T-cell (primary cell): ENCODE results near the gene TNS4. TPM values are rescaled to one million over a fixed set of nuclear protein-coding genes. Genes with fewer than 3 reads are reported as not detected.
A peak's percentile ranks its signal among the peaks of the same experiment; 100 is the strongest.

Source experiments
- ATAC-seq, 4 experiments: fragments of 200-7000 bp in 3 of 4; fragments of 150-1000 bp in 1 of 4; cut with Tn5 transposase; replicated peaks in 1 of 4; 1 replicate in 3 of 4; 2 replicates in 1 of 4; pipeline ENCODE4 v1.10.0; 2021; ENCODE audit warnings: moderate library complexity in 3 of 4, mild to moderate bottlenecking in 2 of 4, moderate number of reproducible peaks in 1 of 4
- CTCF ChIA-PET, 2 donors: fragments of 300-600 bp; sonication (Branson Sonifier 250); formaldehyde crosslinking; loops; one replicate each; lab custom pipeline; 2022; ENCODE audit warnings: antibody characterized with exemption in 2 of 2; lab: Charles Lee
- POLR2A ChIA-PET, 2 donors: fragments of 300-600 bp; sonication (Branson Sonifier 250); formaldehyde crosslinking; loops; one replicate each; lab custom pipeline; 2022; ENCODE audit warnings: antibody characterized with exemption in 2 of 2; lab: Charles Lee
- DNase-seq, 35 experiments: peaks; one replicate each; pipeline versions ENCODE4 v3.0.0 to v3.0.0-alpha.2; 2013 to 2023
- H3K27ac ChIP-seq: one replicate; pipeline ENCODE4 v1.5.1; 2013; ENCODE audit warnings: low read length
- H3K27me3 ChIP-seq, 2 experiments: replicated peaks in 1 of 2; 1 replicate in 1 of 2; 2 replicates in 1 of 2; pipeline versions ENCODE4 v1.6.1 to v1.7.0; 2013; ENCODE audit warnings: low read length in 1 of 2, mixed read lengths in 1 of 2; ENCODE audit not compliant: control insufficient read depth in 2 of 2, insufficient read depth in 2 of 2; ENCODE audit errors: extremely low read depth in 1 of 2
- H3K36me3 ChIP-seq, 2 donors: 1 replicate in 1 of 2; 2 replicates in 1 of 2; pipeline versions ENCODE4 v1.6.1 to v1.7.0; 2013; ENCODE audit warnings: low read length in 1 of 2; ENCODE audit not compliant: control insufficient read depth in 2 of 2, insufficient read depth in 1 of 2; ENCODE audit errors: extremely low read depth in 1 of 2
- H3K4me1 ChIP-seq, 2 experiments: 1 replicate in 1 of 2; 2 replicates in 1 of 2; pipeline versions ENCODE4 v1.6.1 to v1.7.0; 2013; ENCODE audit warnings: low read length in 2 of 2, mixed read lengths in 1 of 2; ENCODE audit not compliant: insufficient read depth in 2 of 2, control insufficient read depth in 1 of 2; ENCODE audit errors: extremely low read depth in 1 of 2
- H3K4me3 ChIP-seq, 2 donors: 1 replicate in 1 of 2; 2 replicates in 1 of 2; pipeline versions ENCODE4 v1.5.1 to v1.7.0; 2013; ENCODE audit warnings: mild to moderate bottlenecking in 2 of 2, low read length in 1 of 2, moderate library complexity in 1 of 2; ENCODE audit not compliant: control insufficient read depth in 1 of 2; ENCODE audit errors: extremely low read depth in 1 of 2
- H3K9me3 ChIP-seq: 2 replicates; pipeline ENCODE4 v1.7.0; 2013
- H3K27ac Mint-ChIP-seq, 2 donors: one replicate each; pipeline ENCODE4 v1.8.0; 2020 to 2021; ENCODE audit warnings: mild to moderate bottlenecking in 2 of 2, mixed read lengths in 2 of 2
- H3K27me3 Mint-ChIP-seq, 2 donors: one replicate each; pipeline ENCODE4 v1.8.0; 2021 to 2022; ENCODE audit warnings: mixed read lengths in 2 of 2
- H3K36me3 Mint-ChIP-seq: one replicate; pipeline ENCODE4 v1.8.0; 2021; ENCODE audit warnings: mixed read lengths
- H3K4me1 Mint-ChIP-seq, 3 donors: one replicate each; pipeline ENCODE4 v1.8.0; 2020 to 2022; ENCODE audit warnings: mixed read lengths in 3 of 3, mild to moderate bottlenecking in 1 of 3
- H3K4me3 Mint-ChIP-seq, 3 donors: one replicate each; pipeline ENCODE4 v1.8.0; 2020 to 2022; ENCODE audit warnings: mild to moderate bottlenecking in 3 of 3, mixed read lengths in 3 of 3, moderate library complexity in 3 of 3
- H3K9me3 Mint-ChIP-seq, 3 donors: one replicate each; pipeline ENCODE4 v1.8.0; 2020 to 2022; ENCODE audit warnings: mixed read lengths in 3 of 3
- WGBS: methylation state at CpG from one replicate; pipeline ENCODE4 v1.1.5; 2013; ENCODE audit warnings: missing lambda C conversion rate; ENCODE audit not compliant: insufficient coverage; 5-methylcytosine and 5-hydroxymethylcytosine counted together
- total RNA-seq, 35 experiments: library from RNA in 6 of 35; stranded (reverse) in 6 of 35; fragments of 120-200 nt in 1 of 35; gene quantifications; one replicate each; pipeline versions ENCODE4 v1.2.1 to v1.2.4 and lab custom pipeline; 2013 to 2026

TNS4 gene
- total RNA-seq, 5 donors from 2014 or later (not counting 1 experiment from before 2014, with no cell fraction given), result 0.55 to 3.7 (median 0.66) TPM

- Histone ChIP-seq H3K36me3 (no peaks in the 10 kb centered on the region), H3K4me3 (no peak overlapping the region), H3K27ac (no peak overlapping the region), H3K9me3 (no peaks in the 10 kb centered on the region), H3K4me1 (peaks cover 3 to 8% of the 10 kb centered on the region in 2 experiments), H3K27me3 (peaks cover 0 to 16% of the 10 kb centered on the region in 2 experiments)
- no peak overlapping the region for H3K4me3 Mint-ChIP-seq
- peaks cover 1 to 14% (median 5%) of the 10 kb centered on the region in 3 donors for H3K4me1 Mint-ChIP-seq
- CTCF ChIA-PET, result interaction anchor here (0.6 to 0.8 kb wide), 2 partner anchors 35 to 39 kb away, joined by 3 to 4 read pairs; no protein-coding TSS in a partner anchor
- POLR2A ChIA-PET, result no interaction called here
- 93% methylated on average over 3 of the region's 9 CpGs for WGBS
- DNase-seq (no peak), ATAC-seq (no peak)
- H3K9me3 Mint-ChIP-seq, result no peaks in the 10 kb centered on the region
- no peak overlapping the region for H3K27ac Mint-ChIP-seq
- H3K36me3 Mint-ChIP-seq, result no peaks in the 10 kb centered on the region
- peaks cover 0 to 3% of the 10 kb centered on the region in 2 donors for H3K27me3 Mint-ChIP-seq
Observed at GRCh38 chr17:40496634-40497420, 4.6 kb downstream of the TNS4 start.

- POLR2A ChIA-PET, result no interaction called here
- Histone ChIP-seq H3K36me3 (no peaks in the 10 kb centered on the region), H3K27ac (no peak overlapping the region)
Observed at GRCh38 chr17:40496170-40496569, 5.3 kb downstream of the TNS4 start.

DNA sequence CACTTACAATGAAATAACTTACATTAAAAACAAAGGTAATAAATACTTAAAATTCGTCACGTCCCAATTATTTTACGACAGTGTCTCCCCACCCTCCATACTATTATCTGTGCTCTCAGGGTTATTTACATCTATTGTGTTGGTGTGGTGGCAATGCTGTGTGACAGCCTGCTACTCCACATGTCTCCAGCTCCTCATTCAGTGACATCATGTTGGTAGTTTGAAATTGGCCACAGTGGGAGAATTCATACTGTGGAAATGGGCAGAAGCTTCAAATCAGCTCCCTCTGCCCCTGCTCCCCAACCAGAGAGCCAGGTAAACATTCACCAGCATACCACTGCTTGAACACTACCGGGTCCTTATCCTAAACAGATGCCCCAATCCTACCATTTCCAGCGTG is 6.3 kb downstream of the TNS4 start:
- Mint-ChIP-seq H3K9me3 (no peaks in the 10 kb centered on the region), H3K4me1 (peaks cover 17 to 25% (median 22%) of the 10 kb centered on the region in 3 donors), H3K27me3 (no peaks in the 10 kb centered on the region), H3K4me3 (no peak overlapping the region), H3K36me3 (no peaks in the 10 kb centered on the region), H3K27ac (no peak overlapping the region)
- Histone ChIP-seq H3K4me1 (peaks cover 17 to 25% of the 10 kb centered on the region in 2 experiments), H3K27ac (no peak overlapping the region), H3K9me3 (no peaks in the 10 kb centered on the region), H3K27me3 (peaks cover 0 to 9% of the 10 kb centered on the region in 2 experiments), H3K36me3 (no peaks in the 10 kb centered on the region), H3K4me3 (no peak overlapping the region)
- POLR2A ChIA-PET, result interaction anchor here in 1 of 2 donors (0.6 kb wide), 1 partner anchor 9 kb away, joined by 7 read pairs; no protein-coding TSS in a partner anchor
- DNase-seq (no peak), ATAC-seq (no peak)
- CTCF ChIA-PET, result interaction anchor here in 1 of 2 donors (1.0 kb wide), 1 partner anchor 40 kb away, joined by 4 read pairs; no protein-coding TSS in a partner anchor
- WGBS, result 92% methylated on average over 2 of the region's 5 CpGs

More at GRCh38 chr17:40496170-40496569, 5.3 kb downstream of the TNS4 start:
- H3K4me1 Mint-ChIP-seq, result peaks cover 7 to 18% (median 12%) of the 10 kb centered on the region in 3 donors
- Histone ChIP-seq H3K27me3 (peaks cover 0 to 12% of the 10 kb centered on the region in 2 experiments), H3K4me1 (peaks cover 6 to 15% of the 10 kb centered on the region in 2 experiments), H3K9me3 (no peaks in the 10 kb centered on the region), H3K4me3 (no peak overlapping the region)
- H3K27ac Mint-ChIP-seq, result no peak overlapping the region
- DNase-seq (no peak), ATAC-seq (no peak)
- H3K27me3 Mint-ChIP-seq, result peaks cover 0 to 3% of the 10 kb centered on the region in 2 donors
- H3K4me3 Mint-ChIP-seq, result no peak overlapping the region
- 91% methylated on average over 4 of the region's 6 CpGs for WGBS
- no peaks in the 10 kb centered on the region for H3K36me3 Mint-ChIP-seq
- CTCF ChIA-PET, result interaction anchor here (0.6 to 0.8 kb wide), 2 partner anchors 35 to 40 kb away, joined by 3 to 4 read pairs; no protein-coding TSS in a partner anchor
- no peaks in the 10 kb centered on the region for H3K9me3 Mint-ChIP-seq

DNA sequence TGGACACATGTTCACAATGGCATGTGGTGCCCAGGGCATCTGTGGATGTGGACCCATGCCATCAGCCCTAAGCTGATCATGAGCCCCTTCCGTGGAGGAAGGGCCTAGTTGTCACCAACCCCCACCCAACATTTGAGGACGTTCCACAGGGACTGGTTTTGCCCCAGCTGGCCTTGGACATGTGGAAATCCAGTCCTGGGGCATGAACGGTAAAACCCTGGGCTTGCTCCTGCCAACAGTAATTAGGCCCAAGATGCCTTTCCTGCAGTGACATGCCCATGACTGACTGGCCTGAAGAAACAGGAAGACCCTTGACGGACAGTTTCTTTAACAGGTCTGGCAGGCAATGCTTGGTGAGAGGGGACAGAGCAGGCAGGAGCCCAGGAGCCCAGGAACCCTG is 7.7 kb downstream of the TNS4 start:
- peaks cover 24 to 35% of the 10 kb centered on the region in 2 experiments for H3K4me1 ChIP-seq
- H3K4me3 ChIP-seq, result no peak overlapping the region
- DNase-seq (no peak), ATAC-seq (no peak)
- Mint-ChIP-seq H3K27ac (no peak overlapping the region), H3K9me3 (no peaks in the 10 kb centered on the region), H3K4me1 (peaks cover 31 to 34% (median 33%) of the 10 kb centered on the region in 3 donors), H3K27me3 (no peaks in the 10 kb centered on the region), H3K36me3 (no peaks in the 10 kb centered on the region), H3K4me3 (no peak overlapping the region)
- ChIA-PET CTCF (no interaction called here), POLR2A (interaction anchor here in 1 of 2 donors (0.5 kb wide), 1 partner anchor 33 kb away, joined by 3 read pairs; no protein-coding TSS in a partner anchor)
- H3K36me3 ChIP-seq, result no peaks in the 10 kb centered on the region
- WGBS, result 97% methylated on average over 3 of the region's 4 CpGs
- no peaks in the 10 kb centered on the region for H3K27me3 ChIP-seq
- no peaks in the 10 kb centered on the region for H3K9me3 ChIP-seq
- H3K27ac ChIP-seq, result no peak overlapping the region

DNA sequence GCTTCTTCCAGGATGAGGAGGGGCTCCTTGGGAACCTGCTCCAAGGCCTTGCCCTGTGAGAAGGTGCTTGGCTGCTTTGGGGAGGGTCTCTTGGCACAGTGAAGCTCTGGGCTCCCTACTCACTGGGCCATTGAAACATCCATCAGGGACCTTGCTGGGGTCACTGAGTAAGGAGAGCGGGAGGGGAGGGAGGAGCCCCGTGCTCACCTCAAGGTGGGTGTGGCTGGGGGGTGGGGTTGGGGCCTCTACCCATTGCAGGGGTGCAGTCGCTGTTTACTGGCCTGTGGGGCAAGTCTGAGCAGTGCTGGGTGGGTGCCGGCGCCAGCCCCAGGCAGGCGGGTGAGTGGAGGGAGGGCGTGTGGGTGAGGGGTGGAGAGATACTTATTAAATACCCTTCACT is 9.9 kb downstream of the TNS4 start:
- Mint-ChIP-seq H3K4me3 (no peak overlapping the region), H3K27ac (no peak overlapping the region), H3K4me1 (peaks cover 44 to 51% (median 47%) of the 10 kb centered on the region in 3 donors), H3K27me3 (no peaks in the 10 kb centered on the region), H3K36me3 (no peaks in the 10 kb centered on the region), H3K9me3 (no peaks in the 10 kb centered on the region)
- H3K36me3 ChIP-seq, result no peaks in the 10 kb centered on the region
- H3K27ac ChIP-seq, result no peak overlapping the region
- DNase-seq (no peak), ATAC-seq (no peak)
- CTCF ChIA-PET, result interaction anchor here (0.7 to 0.8 kb wide), 2 partner anchors 11 to 16 kb away, joined by 3 read pairs; no protein-coding TSS in a partner anchor
- H3K4me1 ChIP-seq, result peaks cover 24 to 42% of the 10 kb centered on the region in 2 experiments
- peaks cover 0 to 2% of the 10 kb centered on the region in 2 experiments for H3K27me3 ChIP-seq
- no peaks in the 10 kb centered on the region for H3K9me3 ChIP-seq
- POLR2A ChIA-PET, result interaction anchor here in 1 of 2 donors (0.6 kb wide), 1 partner anchor 37 kb away, joined by 5 read pairs; no protein-coding TSS in a partner anchor
- WGBS, result 75% methylated on average over 4 of the region's 7 CpGs
- H3K4me3 ChIP-seq, result no peak overlapping the region

DNA sequence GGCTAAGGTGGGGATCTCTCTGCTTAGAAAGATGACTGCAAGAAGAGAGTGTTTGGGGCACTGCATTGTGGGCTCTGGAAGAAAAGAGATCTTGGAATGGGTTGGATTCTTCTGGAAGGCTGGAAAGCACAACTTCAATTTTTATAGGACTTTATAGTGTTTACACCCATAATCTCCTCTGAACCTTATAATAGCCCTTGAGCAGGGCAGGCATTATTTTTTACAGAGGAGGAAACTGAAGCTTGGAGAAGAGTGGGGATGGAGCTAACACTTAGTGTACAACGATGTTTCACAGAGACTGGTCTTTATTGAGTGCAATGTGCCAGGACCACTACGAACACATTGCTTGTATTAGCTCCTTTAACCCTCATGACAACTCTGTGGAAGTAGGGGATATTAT is 10.4 kb downstream of the TNS4 start:
- DNase-seq (no peak), ATAC-seq (no peak)
- H3K4me1 Mint-ChIP-seq, result peaks cover 49 to 56% (median 50%) of the 10 kb centered on the region in 3 donors
- no peaks in the 10 kb centered on the region for H3K27me3 Mint-ChIP-seq
- H3K4me3 Mint-ChIP-seq, result peak overlapping the region in 1 of 3 donors; percentile 65
- H3K36me3 ChIP-seq, result no peaks in the 10 kb centered on the region
- peaks cover 24 to 47% of the 10 kb centered on the region in 2 experiments for H3K4me1 ChIP-seq
- H3K27ac ChIP-seq, result no peak overlapping the region
- no CpG with 5 or more reads among the region's 2 CpGs for WGBS
- H3K9me3 ChIP-seq, result no peaks in the 10 kb centered on the region
- no peaks in the 10 kb centered on the region for H3K9me3 Mint-ChIP-seq
- POLR2A ChIA-PET, result interaction anchor here in 1 of 2 donors (0.6 kb wide), 1 partner anchor 38 kb away, joined by 5 read pairs; no protein-coding TSS in a partner anchor
- H3K36me3 Mint-ChIP-seq, result no peaks in the 10 kb centered on the region
- CTCF ChIA-PET, result interaction anchor here (0.6 to 0.8 kb wide), 3 partner anchors 10 to 91 kb away, joined by 3 read pairs; no protein-coding TSS in a partner anchor
- H3K27ac Mint-ChIP-seq, result peak overlapping the region in 1 of 2 donors; percentile 22
- no peak overlapping the region for H3K4me3 ChIP-seq
- peaks cover 0 to 2% of the 10 kb centered on the region in 2 experiments for H3K27me3 ChIP-seq
